D721Med (cell line): Measurements from ENCODE around the gene KIAA0825.

Experiments used
- DNase-seq: peaks from one replicate; pipeline ENCODE4 v3.0.0; 2011; ENCODE audit warnings: low spot score; ENCODE audit not compliant: insufficient read length
- FAIRE-seq: peaks from 2 replicates; lab custom pipeline; 2011; peaks lifted over from hg19 to GRCh38; lab: Jason Lieb, UNC
- CTCF ChIP-seq: IDR thresholded peaks from 2 replicates; pipeline ENCODE4 v1.5.1; 2012; ENCODE audit warnings: mild to moderate bottlenecking, control low read depth; ENCODE audit not compliant: insufficient read depth; ENCODE audit errors: missing control alignments

KIAA0825 gene

GRCh38 chr5:94442076-94442475, 176.3 kb downstream of the KIAA0825 start:
- DNase-seq: no peak
- FAIRE-seq: no peak
- no peak for TF ChIP-seq CTCF

GRCh38 chr5:94440015-94440414, 178.4 kb downstream of the KIAA0825 start:
- TF ChIP-seq CTCF: no peak
- no peak for FAIRE-seq
- no peak for DNase-seq

GRCh38 chr5:94433397-94434163, 184.8 kb downstream of the KIAA0825 start:
- TF ChIP-seq CTCF: no peak
- no peak for DNase-seq
- no peak for FAIRE-seq

DNA sequence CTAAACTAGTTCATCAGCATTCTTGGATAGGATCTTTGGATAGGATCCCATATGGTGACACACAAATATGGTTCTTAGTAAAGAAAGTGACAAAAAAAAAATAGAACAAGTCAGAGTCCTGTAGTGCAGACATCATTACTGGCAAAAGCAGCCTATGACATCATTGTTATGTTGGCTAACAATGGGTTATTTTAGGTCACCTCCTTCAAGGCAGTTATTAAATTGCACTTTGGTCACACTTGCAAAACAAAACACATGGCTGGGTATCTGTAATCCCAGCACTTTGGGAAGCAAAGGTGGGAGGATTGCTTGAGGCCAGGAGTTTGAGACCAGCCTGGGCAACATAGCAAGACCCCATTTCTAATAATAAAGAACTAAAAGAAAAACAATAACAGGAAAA, 185.9 kb downstream of the KIAA0825 start:
- TF ChIP-seq CTCF: no peak
- FAIRE-seq (no peak), DNase-seq (no peak)

DNA sequence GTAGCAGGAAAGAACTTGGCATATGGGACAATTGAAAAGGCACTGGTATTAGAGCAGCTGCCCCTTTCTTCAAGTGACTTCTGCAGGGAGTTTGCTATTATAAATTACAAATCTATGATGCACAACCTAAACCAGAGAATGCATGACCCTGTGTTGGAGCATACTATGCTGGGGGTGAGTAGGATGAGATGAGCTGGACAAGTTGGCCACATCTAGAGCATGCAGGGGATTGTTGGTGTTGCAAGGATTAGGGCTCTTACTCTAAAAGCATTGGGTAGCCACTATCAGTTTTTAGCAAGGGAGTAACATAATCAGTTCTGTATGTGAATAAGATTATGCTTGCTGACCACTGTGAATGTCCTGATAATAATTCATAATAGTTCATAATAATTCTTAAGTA, 186.7 kb downstream of the KIAA0825 start:
- DNase-seq (no peak), FAIRE-seq (no peak)
- TF ChIP-seq CTCF: no peak

DNA sequence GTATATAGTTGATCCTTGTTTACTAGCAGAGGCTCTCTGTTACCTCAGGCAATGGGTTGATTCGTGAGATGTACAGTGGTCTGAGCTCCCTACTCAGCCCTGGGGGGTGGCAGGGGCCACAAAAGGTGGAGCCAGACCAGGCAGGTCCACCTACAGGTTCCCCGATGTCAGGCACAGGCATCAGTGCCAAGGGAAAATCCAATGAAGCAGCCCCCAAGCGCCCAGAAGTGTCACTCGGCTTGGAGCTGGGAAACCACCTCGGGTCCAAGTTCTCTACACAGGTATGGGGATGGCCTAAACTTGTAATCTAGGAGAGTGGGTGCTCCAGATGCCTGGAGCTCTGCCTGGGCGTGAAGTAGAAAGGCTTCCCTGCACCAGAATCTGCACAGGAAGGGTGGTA, 188.8 kb downstream of the KIAA0825 start:
- no peak for DNase-seq
- no peak for TF ChIP-seq CTCF
- FAIRE-seq: no peak

DNA sequence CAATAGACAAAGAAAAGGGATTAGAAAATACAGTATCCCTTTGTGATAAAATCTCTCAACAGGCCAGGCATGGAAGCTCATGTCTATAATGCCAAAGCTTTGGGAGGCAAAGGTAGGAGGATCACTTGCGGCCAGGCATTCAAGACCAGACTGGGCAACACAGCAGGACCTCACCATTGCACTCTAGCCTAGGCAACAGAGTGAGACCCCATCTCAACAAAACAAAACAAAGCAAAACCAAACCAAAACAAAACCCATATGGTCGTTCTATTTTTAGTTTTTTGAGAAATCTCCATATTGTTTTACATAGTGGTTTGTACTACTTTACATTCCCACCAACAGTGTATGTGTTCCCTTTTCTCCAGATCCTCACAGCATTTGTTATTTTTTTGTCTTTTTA, 193.0 kb downstream of the KIAA0825 start:
- no peak for TF ChIP-seq CTCF
- DNase-seq: no peak
- FAIRE-seq: no peak
